ENCODE results near the gene KLF13.

DNA sequence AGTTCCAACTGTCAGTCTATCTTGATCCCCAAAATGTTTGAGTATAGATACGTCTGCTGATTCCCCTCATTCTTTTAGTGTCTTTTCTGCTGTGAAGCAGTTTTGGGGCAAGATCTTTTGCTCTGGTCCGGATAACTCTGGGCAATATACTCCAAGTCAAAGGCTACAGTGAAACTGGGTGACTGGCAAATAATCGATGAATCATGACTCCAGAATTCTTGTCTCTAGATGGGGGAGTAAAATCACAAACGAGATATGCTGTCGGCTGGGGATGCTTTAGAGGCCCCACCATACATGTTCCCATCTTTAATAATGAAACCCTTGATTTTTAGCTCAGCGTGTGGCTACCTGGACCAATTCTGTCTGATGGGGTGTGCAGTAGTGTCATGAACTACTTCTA lies 76.5 kb downstream of the KLF13 start:
- no peak for TF ChIP-seq CTCF (conservative IDR thresholded peaks at IDR 0.05)
- no peak for TF ChIP-seq ZFX (IDR thresholded peaks at IDR 0.05)
